ENCODE data around the gene IRF8.

Gene IRF8

GRCh38 chr16:85969591-85969990 is 70.6 kb downstream of the IRF8 start:
- Histone ChIP-seq H4K20me1 (ENCODE audit: insufficient read depth, low read length, poor library complexity, severe bottlenecking) (no peaks in the 10 kb centered on the region), H3F3A (ENCODE audit: low read depth) (no peaks in the 10 kb centered on the region), H3K9me3 (ENCODE audit: insufficient read depth, low read depth, low read length) (no peaks in the 10 kb centered on the region; the same call in 1 of the 2 replicates), H3K4me3 (ENCODE audit: low read length, poor library complexity, severe bottlenecking) (no peak overlapping the region), H3K27me3 (ENCODE audit: insufficient read depth, low read length, poor library complexity, severe bottlenecking) (no peaks in the 10 kb centered on the region), H2AFZ (ENCODE audit: low read length) (no peak overlapping the region), H3K9ac (ENCODE audit: low read depth, low read length, poor library complexity, severe bottlenecking) (no peak overlapping the region), H3K4me2 (ENCODE audit: low read depth, low read length, poor library complexity, severe bottlenecking) (no peak overlapping the region), H3K4me1 (ENCODE audit: insufficient read depth, low read length, poor library complexity, severe bottlenecking) (no peaks in the 10 kb centered on the region), H3K79me2 (ENCODE audit: insufficient read depth, low read length) (no peaks in the 10 kb centered on the region), H3K36me3 (ENCODE audit: insufficient read depth, low read length) (no peaks in the 10 kb centered on the region), H3K9me2 (replicated peaks; ENCODE audit: low read depth, low read length) (no peaks in the 10 kb centered on the region)
- TF ChIP-seq, protein P1, sequence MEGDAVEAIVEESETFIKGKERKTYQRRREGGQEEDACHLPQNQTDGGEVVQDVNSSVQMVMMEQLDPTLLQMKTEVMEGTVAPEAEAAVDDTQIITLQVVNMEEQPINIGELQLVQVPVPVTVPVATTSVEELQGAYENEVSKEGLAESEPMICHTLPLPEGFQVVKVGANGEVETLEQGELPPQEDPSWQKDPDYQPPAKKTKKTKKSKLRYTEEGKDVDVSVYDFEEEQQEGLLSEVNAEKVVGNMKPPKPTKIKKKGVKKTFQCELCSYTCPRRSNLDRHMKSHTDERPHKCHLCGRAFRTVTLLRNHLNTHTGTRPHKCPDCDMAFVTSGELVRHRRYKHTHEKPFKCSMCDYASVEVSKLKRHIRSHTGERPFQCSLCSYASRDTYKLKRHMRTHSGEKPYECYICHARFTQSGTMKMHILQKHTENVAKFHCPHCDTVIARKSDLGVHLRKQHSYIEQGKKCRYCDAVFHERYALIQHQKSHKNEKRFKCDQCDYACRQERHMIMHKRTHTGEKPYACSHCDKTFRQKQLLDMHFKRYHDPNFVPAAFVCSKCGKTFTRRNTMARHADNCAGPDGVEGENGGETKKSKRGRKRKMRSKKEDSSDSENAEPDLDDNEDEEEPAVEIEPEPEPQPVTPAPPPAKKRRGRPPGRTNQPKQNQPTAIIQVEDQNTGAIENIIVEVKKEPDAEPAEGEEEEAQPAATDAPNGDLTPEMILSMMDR (conservative IDR thresholded peaks at IDR 0.05; ENCODE audit: low read length) = no peak
- TF ChIP-seq EZH2phosphoT487 (IDR thresholded peaks at IDR 0.05; ENCODE audit: borderline replicate concordance) = no peak

GRCh38 chr16:85970016-85970733 is 71.2 kb downstream of the IRF8 start:
- H2AFZ ChIP-seq (ENCODE audit: low read length) = no peak overlapping the region
- H3K36me3 ChIP-seq (ENCODE audit: insufficient read depth, low read length) = no peaks in the 10 kb centered on the region
- no peak overlapping the region for H3K4me3 ChIP-seq (ENCODE audit: low read length, poor library complexity, severe bottlenecking)
- H3K79me2 ChIP-seq (ENCODE audit: insufficient read depth, low read length) = no peaks in the 10 kb centered on the region
- no peaks in the 10 kb centered on the region; the same call in 1 of the 2 replicates for H3K9me3 ChIP-seq (ENCODE audit: insufficient read depth, low read depth, low read length)
- H3F3A ChIP-seq (ENCODE audit: low read depth) = no peaks in the 10 kb centered on the region
- no peaks in the 10 kb centered on the region for H3K9me2 ChIP-seq (replicated peaks; ENCODE audit: low read depth, low read length)
- TF ChIP-seq, protein P1 (conservative IDR thresholded peaks at IDR 0.05; ENCODE audit: low read length) = no peak
- no peak for TF ChIP-seq EZH2phosphoT487 (IDR thresholded peaks at IDR 0.05; ENCODE audit: borderline replicate concordance)
- no peaks in the 10 kb centered on the region for H4K20me1 ChIP-seq (ENCODE audit: insufficient read depth, low read length, poor library complexity, severe bottlenecking)
- no peak overlapping the region for H3K9ac ChIP-seq (ENCODE audit: low read depth, low read length, poor library complexity, severe bottlenecking)
- H3K4me1 ChIP-seq (ENCODE audit: insufficient read depth, low read length, poor library complexity, severe bottlenecking) = no peaks in the 10 kb centered on the region
- H3K27me3 ChIP-seq (ENCODE audit: insufficient read depth, low read length, poor library complexity, severe bottlenecking) = no peaks in the 10 kb centered on the region
- H3K4me2 ChIP-seq (ENCODE audit: low read depth, low read length, poor library complexity, severe bottlenecking) = no peak overlapping the region

DNA sequence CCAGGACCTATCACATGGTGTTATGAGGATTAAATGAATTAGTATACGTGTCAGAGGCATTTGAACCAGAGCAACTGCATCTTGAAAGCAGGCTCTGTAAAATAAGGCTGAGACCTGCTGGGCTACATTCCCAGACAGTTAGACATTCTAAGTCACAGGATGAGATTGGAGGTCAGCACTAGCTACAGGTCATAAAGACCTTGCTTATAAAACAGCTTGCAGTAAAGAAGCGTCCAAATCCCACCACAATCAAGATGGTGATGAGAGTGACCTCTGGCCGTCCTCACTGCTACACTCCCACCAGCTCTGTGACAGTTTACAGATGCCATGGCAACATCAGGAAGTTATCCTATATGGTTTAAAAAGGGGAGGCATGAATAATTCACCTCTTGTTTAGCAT is 71.8 kb downstream of the IRF8 start:
- no peaks in the 10 kb centered on the region for H3K27me3 ChIP-seq (ENCODE audit: insufficient read depth, low read length, poor library complexity, severe bottlenecking)
- TF ChIP-seq EZH2phosphoT487 (IDR thresholded peaks at IDR 0.05; ENCODE audit: borderline replicate concordance) = no peak
- TF ChIP-seq, protein P1 (conservative IDR thresholded peaks at IDR 0.05; ENCODE audit: low read length) = no peak
- H3K9ac ChIP-seq (ENCODE audit: low read depth, low read length, poor library complexity, severe bottlenecking) = no peak overlapping the region
- H3K9me3 ChIP-seq (ENCODE audit: insufficient read depth, low read depth, low read length) = no peaks in the 10 kb centered on the region; the same call in 1 of the 2 replicates
- H2AFZ ChIP-seq (ENCODE audit: low read length) = no peak overlapping the region
- no peaks in the 10 kb centered on the region for H3K36me3 ChIP-seq (ENCODE audit: insufficient read depth, low read length)
- H3K79me2 ChIP-seq (ENCODE audit: insufficient read depth, low read length) = no peaks in the 10 kb centered on the region
- no peaks in the 10 kb centered on the region for H3K4me1 ChIP-seq (ENCODE audit: insufficient read depth, low read length, poor library complexity, severe bottlenecking)
- H3K9me2 ChIP-seq (replicated peaks; ENCODE audit: low read depth, low read length) = no peaks in the 10 kb centered on the region
- no peaks in the 10 kb centered on the region for H4K20me1 ChIP-seq (ENCODE audit: insufficient read depth, low read length, poor library complexity, severe bottlenecking)
- H3K4me3 ChIP-seq (ENCODE audit: low read length, poor library complexity, severe bottlenecking) = no peak overlapping the region
- no peaks in the 10 kb centered on the region for H3F3A ChIP-seq (ENCODE audit: low read depth)
- H3K4me2 ChIP-seq (ENCODE audit: low read depth, low read length, poor library complexity, severe bottlenecking) = no peak overlapping the region
